Gastroesophageal sphincter (tissue), 3 donors: ENCODE results near the gene IZUMO1.

Source experiments
- EP300 ChIP-seq: sonication (generic); formaldehyde crosslinking; IDR thresholded peaks from one replicate; pipeline ENCODE4 v1.6.1; 2017; ENCODE audit warnings: antibody characterized with exemption, mild to moderate bottlenecking
- TF ChIP-seq, protein P1 (sequence below), 4 experiments: fragments of 200-600 bp in 2 of 4; fragments of 450-650 bp in 2 of 4; sonication (generic) in 1 of 4; IDR thresholded peaks; one replicate each; pipeline ENCODE4 v1.5.1; 2017 to 2019; ENCODE audit warnings: antibody characterized with exemption in 4 of 4, mild to moderate bottlenecking in 2 of 4, moderate library complexity in 2 of 4

GRCh38 chr19:48750771-48751504, 4.2 kb upstream of the IZUMO1 start:
- TF ChIP-seq, protein P1, sequence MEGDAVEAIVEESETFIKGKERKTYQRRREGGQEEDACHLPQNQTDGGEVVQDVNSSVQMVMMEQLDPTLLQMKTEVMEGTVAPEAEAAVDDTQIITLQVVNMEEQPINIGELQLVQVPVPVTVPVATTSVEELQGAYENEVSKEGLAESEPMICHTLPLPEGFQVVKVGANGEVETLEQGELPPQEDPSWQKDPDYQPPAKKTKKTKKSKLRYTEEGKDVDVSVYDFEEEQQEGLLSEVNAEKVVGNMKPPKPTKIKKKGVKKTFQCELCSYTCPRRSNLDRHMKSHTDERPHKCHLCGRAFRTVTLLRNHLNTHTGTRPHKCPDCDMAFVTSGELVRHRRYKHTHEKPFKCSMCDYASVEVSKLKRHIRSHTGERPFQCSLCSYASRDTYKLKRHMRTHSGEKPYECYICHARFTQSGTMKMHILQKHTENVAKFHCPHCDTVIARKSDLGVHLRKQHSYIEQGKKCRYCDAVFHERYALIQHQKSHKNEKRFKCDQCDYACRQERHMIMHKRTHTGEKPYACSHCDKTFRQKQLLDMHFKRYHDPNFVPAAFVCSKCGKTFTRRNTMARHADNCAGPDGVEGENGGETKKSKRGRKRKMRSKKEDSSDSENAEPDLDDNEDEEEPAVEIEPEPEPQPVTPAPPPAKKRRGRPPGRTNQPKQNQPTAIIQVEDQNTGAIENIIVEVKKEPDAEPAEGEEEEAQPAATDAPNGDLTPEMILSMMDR (IDR thresholded peaks at IDR 0.05) = no peak
- no peak for TF ChIP-seq EP300
